Measurements from ENCODE around the gene COPS2. TPM values are rescaled to one million over a fixed set of nuclear protein-coding genes. Genes with fewer than 3 reads are reported as not detected.

Gene COPS2
- total RNA-seq, 1 experiment from 2014 or later = 88.3 TPM

Small RNA genes lying within 50 kb of the gene (microRNA-seq; reads per million reads assigned to microRNA genes)
- gene MIR4716 (ENCODE audit: borderline microRNAs expressed) = not detected

Other genes starting within 250 kb of the COPS2 start
- gene SHC4, start 191.7 kb downstream of the COPS2 start, total RNA-seq (2021) = 0.26 and 0.55 TPM in 2 replicates
- gene SECISBP2L, start 109.2 kb downstream of the COPS2 start, total RNA-seq (2021) = 23.6 and 24.7 TPM in 2 replicates
- 12.4 and 13.7 TPM in 2 replicates for gene GALK2, start 14.6 kb upstream of the COPS2 start, total RNA-seq (2021)

Measured in H9 (cell line).